ENCODE data around the gene TLR3.

TLR3 gene

GRCh38 chr4:186104890-186105646, 36.1 kb downstream of the TLR3 start:
- DNase-seq, result no peak
- Histone ChIP-seq H3K36me3 (no peaks in the 10 kb centered on the region), H3K4me1 (no peaks in the 10 kb centered on the region; the same call in 1 of the 2 replicates), H3K9me3 (no peaks in the 10 kb centered on the region), H3K4me3 (ENCODE audit: low read depth, low read length) (peak overlapping the region; percentile 10; the same call in 1 of the 2 replicates), H3K27me3 (peaks cover 41% of the 10 kb centered on the region)
- no peak for TF ChIP-seq CTCF (IDR thresholded peaks at IDR 0.05; ENCODE audit: low read depth, low read length)

GRCh38 chr4:186105647-186106321, 36.8 kb downstream of the TLR3 start:
- Histone ChIP-seq H3K4me1 (no peaks in the 10 kb centered on the region; the same call in 1 of the 2 replicates), H3K36me3 (no peaks in the 10 kb centered on the region), H3K9me3 (no peaks in the 10 kb centered on the region), H3K4me3 (ENCODE audit: low read depth, low read length) (no peak overlapping the region), H3K27me3 (peaks cover 41% of the 10 kb centered on the region)
- DNase-seq, result no peak
- TF ChIP-seq CTCF (IDR thresholded peaks at IDR 0.05; ENCODE audit: low read depth, low read length), result no peak

GRCh38 chr4:186107947-186108346, 39.0 kb downstream of the TLR3 start:
- DNase-seq, result no peak
- no peaks in the 10 kb centered on the region for H3K36me3 ChIP-seq
- TF ChIP-seq CTCF (IDR thresholded peaks at IDR 0.05; ENCODE audit: low read depth, low read length), result no peak
- no peaks in the 10 kb centered on the region; the same call in 1 of the 2 replicates for H3K4me1 ChIP-seq
- no peaks in the 10 kb centered on the region for H3K9me3 ChIP-seq
- peaks cover 41% of the 10 kb centered on the region for H3K27me3 ChIP-seq
- no peak overlapping the region for H3K4me3 ChIP-seq (ENCODE audit: low read depth, low read length)

- no peaks in the 10 kb centered on the region for H3K36me3 ChIP-seq
- no peak for DNase-seq
- TF ChIP-seq CTCF (IDR thresholded peaks at IDR 0.05; ENCODE audit: low read depth, low read length), result no peak
- H3K4me3 ChIP-seq (ENCODE audit: low read depth, low read length), result no peak overlapping the region
- no peaks in the 10 kb centered on the region; the same call in 1 of the 2 replicates for H3K4me1 ChIP-seq
- H3K9me3 ChIP-seq, result no peaks in the 10 kb centered on the region
- H3K27me3 ChIP-seq, result peaks cover 41% of the 10 kb centered on the region
These were observed 39.4 kb downstream of the TLR3 start for GRCh38 chr4:186108391-186108790.

GRCh38 chr4:186109245-186109644, 40.3 kb downstream of the TLR3 start:
- H3K36me3 ChIP-seq, result no peaks in the 10 kb centered on the region
- no peak overlapping the region for H3K4me3 ChIP-seq (ENCODE audit: low read depth, low read length)
- H3K4me1 ChIP-seq, result no peaks in the 10 kb centered on the region; the same call in 1 of the 2 replicates
- H3K27me3 ChIP-seq, result peaks cover 36% of the 10 kb centered on the region
- DNase-seq, result no peak
- no peaks in the 10 kb centered on the region for H3K9me3 ChIP-seq
- no peak for TF ChIP-seq CTCF (IDR thresholded peaks at IDR 0.05; ENCODE audit: low read depth, low read length)

- H3K9me3 ChIP-seq, result no peaks in the 10 kb centered on the region
- peaks cover 12% of the 10 kb centered on the region for H3K27me3 ChIP-seq
- H3K36me3 ChIP-seq, result no peaks in the 10 kb centered on the region
- TF ChIP-seq CTCF (IDR thresholded peaks at IDR 0.05; ENCODE audit: low read depth, low read length), result no peak
- no peaks in the 10 kb centered on the region for H3K4me1 ChIP-seq
- no peak overlapping the region for H3K4me3 ChIP-seq (ENCODE audit: low read depth, low read length)
- no peak for DNase-seq
These were observed 47.7 kb downstream of the TLR3 start for GRCh38 chr4:186116697-186117096.

All from BE2C (cell line).